ENCODE results near the gene APMAP. TPM values are rescaled to one million over a fixed set of nuclear protein-coding genes. Genes with fewer than 3 reads are reported as not detected.

Gene APMAP
- total RNA-seq, 1 donor from 2014 or later = 81.3 TPM

DNA sequence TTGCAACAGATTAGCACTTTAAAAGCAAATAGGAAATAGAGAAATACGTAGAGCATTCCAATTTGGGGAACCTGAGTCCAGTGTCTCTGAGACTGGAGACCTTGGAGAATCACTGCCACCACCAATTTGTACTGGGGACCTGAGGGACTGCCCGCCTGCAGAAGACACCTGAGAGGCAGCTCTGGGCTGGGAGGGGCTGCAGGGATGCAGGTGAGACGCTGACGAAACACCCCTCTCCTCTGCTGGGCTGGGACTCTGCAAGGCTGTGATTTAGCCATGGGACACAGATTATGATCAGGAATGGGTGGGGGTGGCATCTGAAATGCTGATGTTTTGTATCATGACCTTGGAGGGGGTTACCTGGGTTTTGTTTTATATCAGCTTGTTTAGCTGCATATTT, 7.0 kb upstream of the APMAP start:
- Mint-ChIP-seq H3K4me3 (ENCODE audit: low read depth) (no peak overlapping the region), H3K27ac (no peak overlapping the region), H3K9me3 (ENCODE audit: low read depth) (peaks cover 5% of the 10 kb centered on the region), H3K4me1 (ENCODE audit: low read depth) (no peaks in the 10 kb centered on the region), H3K36me3 (ENCODE audit: insufficient read depth) (no peaks in the 10 kb centered on the region), H3K27me3 (peaks cover 53% of the 10 kb centered on the region)
- DNase-seq (ENCODE audit: low spot score, unreplicated experiment) = no peak
- TF ChIP-seq, protein P1, sequence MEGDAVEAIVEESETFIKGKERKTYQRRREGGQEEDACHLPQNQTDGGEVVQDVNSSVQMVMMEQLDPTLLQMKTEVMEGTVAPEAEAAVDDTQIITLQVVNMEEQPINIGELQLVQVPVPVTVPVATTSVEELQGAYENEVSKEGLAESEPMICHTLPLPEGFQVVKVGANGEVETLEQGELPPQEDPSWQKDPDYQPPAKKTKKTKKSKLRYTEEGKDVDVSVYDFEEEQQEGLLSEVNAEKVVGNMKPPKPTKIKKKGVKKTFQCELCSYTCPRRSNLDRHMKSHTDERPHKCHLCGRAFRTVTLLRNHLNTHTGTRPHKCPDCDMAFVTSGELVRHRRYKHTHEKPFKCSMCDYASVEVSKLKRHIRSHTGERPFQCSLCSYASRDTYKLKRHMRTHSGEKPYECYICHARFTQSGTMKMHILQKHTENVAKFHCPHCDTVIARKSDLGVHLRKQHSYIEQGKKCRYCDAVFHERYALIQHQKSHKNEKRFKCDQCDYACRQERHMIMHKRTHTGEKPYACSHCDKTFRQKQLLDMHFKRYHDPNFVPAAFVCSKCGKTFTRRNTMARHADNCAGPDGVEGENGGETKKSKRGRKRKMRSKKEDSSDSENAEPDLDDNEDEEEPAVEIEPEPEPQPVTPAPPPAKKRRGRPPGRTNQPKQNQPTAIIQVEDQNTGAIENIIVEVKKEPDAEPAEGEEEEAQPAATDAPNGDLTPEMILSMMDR (IDR thresholded peaks at IDR 0.05; ENCODE audit: unreplicated experiment) = no peak

DNA sequence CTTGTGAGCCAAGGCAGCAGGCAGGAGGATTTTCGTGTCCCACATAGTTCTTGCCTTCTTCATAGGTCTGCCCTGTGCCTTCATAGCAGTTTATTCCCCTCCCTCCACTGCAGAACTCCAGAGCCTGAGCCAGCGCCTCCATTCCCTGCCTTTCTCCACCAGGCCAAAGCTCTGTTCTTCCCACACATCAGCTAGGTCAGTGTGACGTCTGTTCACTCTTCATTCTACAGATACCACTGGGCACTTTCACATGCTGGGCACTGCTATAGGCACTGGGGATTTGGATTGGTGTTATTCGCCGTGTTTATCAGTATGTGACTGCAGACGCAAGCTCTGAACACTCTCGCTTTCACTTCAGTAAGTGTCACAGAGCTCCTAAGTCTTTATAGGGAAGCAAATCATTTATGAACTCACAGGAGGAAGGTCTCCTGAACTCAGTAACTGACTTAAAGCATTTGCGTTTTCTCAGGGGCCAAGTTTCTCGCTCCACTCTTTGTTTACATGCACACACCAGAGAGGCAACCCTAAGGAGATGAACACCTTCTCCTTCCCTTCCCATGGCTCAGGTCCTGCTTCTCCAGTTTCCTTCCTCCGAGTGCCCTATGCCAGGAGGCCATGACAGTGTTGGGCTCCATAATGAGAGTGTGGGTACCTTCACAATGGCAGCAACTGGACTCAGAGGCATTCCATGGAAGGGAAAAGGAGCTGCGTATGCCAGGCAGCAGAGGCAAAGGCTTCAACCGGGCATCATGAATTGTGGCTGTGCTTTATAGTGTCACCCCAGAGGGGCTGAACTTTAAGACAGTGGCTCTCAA, 6.3 kb upstream of the APMAP start:
- peaks cover 5% of the 10 kb centered on the region for H3K9me3 Mint-ChIP-seq (ENCODE audit: low read depth)
- H3K4me1 Mint-ChIP-seq (ENCODE audit: low read depth) = no peaks in the 10 kb centered on the region
- no peak overlapping the region for H3K4me3 Mint-ChIP-seq (ENCODE audit: low read depth)
- H3K27me3 Mint-ChIP-seq = peaks cover 53% of the 10 kb centered on the region
- no peak for DNase-seq (ENCODE audit: low spot score, unreplicated experiment)
- TF ChIP-seq, protein P1 (IDR thresholded peaks at IDR 0.05; ENCODE audit: unreplicated experiment) = no peak
- H3K27ac Mint-ChIP-seq = no peak overlapping the region
- no peaks in the 10 kb centered on the region for H3K36me3 Mint-ChIP-seq (ENCODE audit: insufficient read depth)

DNA sequence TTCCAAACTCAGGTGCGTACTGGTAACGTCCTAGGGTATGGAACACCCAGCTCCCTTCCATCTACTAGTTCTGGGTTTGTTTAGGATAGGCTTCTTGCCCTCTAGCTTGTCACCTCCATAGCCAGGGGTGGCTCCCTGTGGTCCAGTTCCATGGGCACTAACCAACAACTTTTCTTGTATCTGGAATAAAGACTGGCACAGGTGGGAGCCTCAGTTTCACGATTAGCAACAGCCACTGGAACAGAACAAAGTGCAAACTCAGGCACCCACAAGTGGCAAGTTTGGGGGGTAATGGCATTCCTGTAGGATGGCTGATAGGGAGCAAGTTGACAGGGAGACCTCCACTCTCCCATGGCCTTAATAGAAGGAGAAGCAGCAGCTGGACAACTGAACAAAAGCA, 5.6 kb upstream of the APMAP start:
- Mint-ChIP-seq H3K4me3 (ENCODE audit: low read depth) (no peak overlapping the region), H3K27me3 (peaks cover 53% of the 10 kb centered on the region), H3K9me3 (ENCODE audit: low read depth) (peaks cover 5% of the 10 kb centered on the region), H3K36me3 (ENCODE audit: insufficient read depth) (no peaks in the 10 kb centered on the region), H3K4me1 (ENCODE audit: low read depth) (peaks cover 1% of the 10 kb centered on the region), H3K27ac (no peak overlapping the region)
- DNase-seq (ENCODE audit: low spot score, unreplicated experiment) = no peak
- TF ChIP-seq, protein P1 (IDR thresholded peaks at IDR 0.05; ENCODE audit: unreplicated experiment) = no peak

DNA sequence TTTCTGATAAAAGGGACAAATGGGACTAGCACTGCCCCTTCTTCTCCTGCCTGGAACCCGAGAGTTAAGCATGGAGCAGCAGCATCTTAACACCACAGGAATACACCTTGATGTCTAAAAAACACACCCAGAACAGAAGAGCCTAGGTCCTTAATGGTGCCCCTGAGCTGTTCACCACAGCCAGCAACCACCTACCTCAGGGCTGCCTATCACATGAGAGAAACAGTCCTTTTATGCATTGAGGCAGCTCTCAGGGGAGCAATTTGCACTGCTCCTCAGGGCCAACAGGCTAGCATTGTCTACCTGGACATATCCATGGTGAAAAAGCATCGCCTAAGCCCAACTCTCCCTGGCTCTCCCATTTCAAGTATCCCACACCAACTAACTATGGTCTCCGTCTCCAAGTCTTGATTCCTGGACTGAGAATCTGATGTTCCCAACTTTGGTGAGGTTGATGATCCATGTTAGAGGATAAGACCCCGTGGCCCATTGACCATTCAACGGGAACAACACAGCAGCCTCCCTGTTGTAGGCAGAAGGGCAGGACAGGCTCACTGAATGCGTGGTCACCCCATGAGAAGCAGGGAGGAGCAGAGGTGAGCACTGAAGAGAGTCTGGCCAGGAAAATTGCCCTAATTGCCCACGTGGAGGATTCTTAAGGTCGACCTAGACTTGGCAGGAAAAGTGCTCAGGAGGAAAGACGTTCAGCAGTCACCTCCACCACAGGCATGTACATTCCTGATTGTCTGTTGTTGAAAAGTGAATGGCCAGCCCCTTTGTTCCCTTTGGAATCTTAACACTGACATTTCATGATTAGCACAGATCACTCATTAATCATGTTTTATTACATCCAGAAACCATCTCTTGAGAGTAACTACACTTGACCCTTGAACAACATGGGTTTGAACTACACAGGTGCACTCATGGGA, 4.2 kb upstream of the APMAP start:
- no peaks in the 10 kb centered on the region for H3K9me3 Mint-ChIP-seq (ENCODE audit: low read depth)
- H3K36me3 Mint-ChIP-seq (ENCODE audit: insufficient read depth) = no peaks in the 10 kb centered on the region
- H3K4me3 Mint-ChIP-seq (ENCODE audit: low read depth) = no peak overlapping the region
- no peak for DNase-seq (ENCODE audit: low spot score, unreplicated experiment)
- TF ChIP-seq, protein P1 (IDR thresholded peaks at IDR 0.05; ENCODE audit: unreplicated experiment) = no peak
- peaks cover 45% of the 10 kb centered on the region for H3K27me3 Mint-ChIP-seq
- no peak overlapping the region for H3K27ac Mint-ChIP-seq
- H3K4me1 Mint-ChIP-seq (ENCODE audit: low read depth) = peaks cover 5% of the 10 kb centered on the region

DNA sequence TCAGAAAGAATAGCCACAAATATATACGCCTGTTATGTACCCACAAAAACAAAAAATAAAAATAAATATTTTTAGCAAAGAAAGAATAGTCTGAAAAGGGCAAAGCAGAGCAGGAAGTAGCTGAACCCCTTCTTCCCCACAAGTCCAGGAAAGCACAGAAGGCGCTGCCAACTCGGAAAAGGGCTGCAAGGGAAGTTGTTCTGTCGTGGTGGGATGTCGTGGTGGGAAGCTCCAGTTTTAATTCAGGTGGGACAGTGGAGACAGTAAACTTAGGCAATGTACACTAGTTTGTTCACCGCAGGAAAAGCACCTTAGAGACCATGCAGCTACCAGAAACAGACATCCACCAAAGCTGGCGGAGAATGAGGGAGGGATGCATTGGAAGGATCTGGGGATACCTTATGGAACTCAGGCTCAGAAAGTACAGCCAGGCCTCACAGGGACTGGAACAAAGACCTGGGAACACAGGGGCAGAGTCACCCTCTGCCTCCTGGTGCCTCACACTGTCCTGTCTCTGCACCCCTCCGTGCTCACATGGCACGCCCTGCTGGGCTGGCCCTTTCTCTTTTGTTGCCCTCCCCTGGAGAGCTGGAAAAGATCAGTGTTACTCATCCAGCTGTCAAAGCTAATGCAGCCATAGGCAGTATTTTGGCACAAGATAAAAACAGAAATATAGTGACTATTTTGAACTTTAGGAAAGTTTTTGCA, 3.3 kb upstream of the APMAP start:
- Mint-ChIP-seq H3K27ac (no peak overlapping the region), H3K9me3 (ENCODE audit: low read depth) (no peaks in the 10 kb centered on the region), H3K27me3 (peaks cover 45% of the 10 kb centered on the region), H3K4me3 (ENCODE audit: low read depth) (no peak overlapping the region), H3K4me1 (ENCODE audit: low read depth) (peaks cover 11% of the 10 kb centered on the region), H3K36me3 (ENCODE audit: insufficient read depth) (no peaks in the 10 kb centered on the region)
- no peak for DNase-seq (ENCODE audit: low spot score, unreplicated experiment)
- TF ChIP-seq, protein P1 (IDR thresholded peaks at IDR 0.05; ENCODE audit: unreplicated experiment) = no peak
